SH-SY5Y (cell line): ENCODE measurements around the gene CD8B.

Experiments
- GATA2 ChIP-seq: IDR thresholded peaks from 2 replicates; pipeline ENCODE4 v1.6.1; 2011; ENCODE audit warnings: mild to moderate bottlenecking, low read depth, low read length
- GATA3 ChIP-seq: IDR thresholded peaks from 2 replicates; pipeline ENCODE4 v1.6.1; 2011; ENCODE audit warnings: low read depth, mild to moderate bottlenecking, low read length, moderate library complexity

Gene CD8B

DNA sequence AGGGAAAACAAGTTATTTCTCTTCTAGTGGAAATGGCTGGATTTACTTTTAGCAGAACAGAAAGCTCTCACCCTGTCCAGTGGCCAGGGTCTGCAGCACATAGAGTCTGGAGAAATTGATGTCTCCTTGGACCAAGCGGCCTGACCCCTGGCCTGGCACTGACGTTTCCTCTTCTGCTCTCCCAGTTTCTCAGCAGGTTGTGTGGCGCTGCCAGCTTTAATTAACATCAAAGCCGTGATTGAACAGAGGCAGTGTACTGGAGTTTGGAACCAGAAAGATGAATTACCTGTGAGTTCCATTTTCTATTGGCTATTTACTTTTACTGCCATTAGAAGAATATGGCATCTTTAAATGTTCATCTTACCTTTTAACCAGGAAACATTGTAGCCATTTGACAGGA lies 91.8 kb downstream of the CD8B start:
- TF ChIP-seq GATA3 (no peak), GATA2 (no peak)

DNA sequence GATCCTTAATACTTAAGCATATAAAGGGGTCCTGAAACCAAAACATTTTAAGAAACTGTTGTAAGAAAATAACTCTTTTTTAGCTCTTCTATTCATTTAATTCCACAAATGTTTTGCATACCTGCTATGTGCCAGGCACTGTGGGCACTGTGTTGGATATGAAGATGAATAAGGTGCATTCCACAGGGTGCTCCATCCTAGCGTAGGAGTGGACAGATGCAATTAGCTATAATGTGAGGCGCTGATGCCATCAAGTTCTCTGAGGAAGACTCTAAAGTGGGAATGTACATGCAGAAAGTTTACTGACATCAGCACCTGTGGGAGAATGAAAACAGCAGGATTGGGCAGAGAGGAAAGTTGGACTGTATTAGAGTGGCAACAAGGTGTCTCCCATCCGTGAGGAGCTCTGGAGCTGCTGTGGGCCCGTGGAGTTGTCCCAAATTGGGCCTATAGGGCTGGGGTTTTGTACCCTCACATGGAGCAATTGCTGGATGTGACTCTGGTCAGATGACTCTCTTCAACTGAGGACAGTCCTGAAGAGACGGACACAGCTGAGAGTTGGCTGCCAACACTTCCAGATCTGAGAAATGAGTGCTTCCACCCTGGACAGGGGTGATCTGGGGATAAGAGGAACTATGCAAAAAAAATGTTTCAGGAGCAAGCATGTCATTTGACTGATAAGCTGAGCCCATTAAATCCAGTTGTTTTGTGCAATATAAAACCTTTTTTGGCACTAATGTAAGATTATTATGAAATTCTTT lies 93.3 kb downstream of the CD8B start:
- TF ChIP-seq GATA2, result no peak
- TF ChIP-seq GATA3, result no peak
